ENCODE measurements around the gene ZBTB44.

The ZBTB44 gene

DNA sequence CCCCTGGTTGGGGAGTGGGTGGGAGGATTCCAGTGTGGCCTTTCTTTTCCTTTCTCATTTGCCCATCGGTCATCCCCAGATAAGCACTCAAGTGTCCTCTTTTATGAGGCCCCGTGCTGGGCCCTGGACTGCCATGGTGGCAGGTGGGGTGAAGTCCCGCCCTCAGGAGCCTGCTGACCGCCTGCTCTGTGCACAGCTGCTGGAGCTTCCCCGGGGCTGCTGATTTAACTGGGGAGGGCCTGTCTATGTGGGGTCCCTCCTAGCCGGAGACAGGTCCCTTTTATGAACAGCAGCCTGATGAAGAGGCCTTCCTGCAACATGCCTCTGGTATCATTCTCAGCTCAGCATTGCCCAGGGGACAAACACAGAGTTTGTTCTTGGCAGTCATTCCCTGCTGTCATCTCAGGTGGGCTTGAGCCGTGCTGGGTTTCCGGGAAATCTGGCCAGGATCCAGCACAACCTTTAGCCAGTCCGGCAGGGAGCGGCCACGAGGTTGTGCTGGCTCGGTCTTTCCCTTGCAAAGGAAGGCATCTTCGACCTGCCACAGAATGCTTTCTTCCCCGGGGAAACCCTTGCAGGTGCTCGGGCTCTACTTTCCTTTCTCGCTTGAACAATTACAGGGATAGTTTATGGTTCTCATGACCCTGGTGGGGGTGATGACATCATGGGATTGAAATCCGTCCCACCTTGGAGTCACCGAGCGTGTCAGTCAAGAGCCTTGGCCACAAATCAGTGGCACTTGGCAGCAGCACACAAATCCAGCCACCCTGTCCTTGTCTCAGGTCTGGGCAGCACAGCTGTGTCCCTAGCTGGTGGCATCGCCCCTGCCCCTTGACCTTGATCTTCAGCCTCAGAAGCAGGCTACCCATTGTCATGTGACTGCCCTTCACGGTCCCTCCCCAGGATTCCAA is 135.1 kb downstream of the ZBTB44 start:
- TF ChIP-seq OSR1 (CRISPR knock-in tag; IDR thresholded peaks at IDR 0.05) (no peak), GLIS3 (CRISPR knock-in tag; IDR thresholded peaks at IDR 0.05) (no peak), SNAI2 (CRISPR knock-in tag; IDR thresholded peaks at IDR 0.05) (no peak), ESRRG (CRISPR knock-in tag; IDR thresholded peaks at IDR 0.05) (no peak), RARB (CRISPR knock-in tag; IDR thresholded peaks at IDR 0.05) (no peak), ARNTL (CRISPR knock-in tag; IDR thresholded peaks at IDR 0.05; ENCODE audit: borderline replicate concordance, low read depth) (no peak), BACH2 (CRISPR knock-in tag; IDR thresholded peaks at IDR 0.05; ENCODE audit: borderline replicate concordance) (no peak), PPARA (CRISPR knock-in tag; IDR thresholded peaks at IDR 0.05; ENCODE audit: borderline replicate concordance) (no peak), ZFP30 (CRISPR knock-in tag; IDR thresholded peaks at IDR 0.05) (no peak), CSDC2 (CRISPR knock-in tag; IDR thresholded peaks at IDR 0.05) (no peak), ZNF565 (CRISPR knock-in tag; conservative IDR thresholded peaks at IDR 0.05; ENCODE audit: low read depth) (no peak), TOX (CRISPR knock-in tag; IDR thresholded peaks at IDR 0.05; ENCODE audit: borderline replicate concordance) (no peak), ZC3H10 (CRISPR knock-in tag; IDR thresholded peaks at IDR 0.05) (no peak), ZNF8 (CRISPR knock-in tag; IDR thresholded peaks at IDR 0.05) (no peak), ZNF70 (CRISPR knock-in tag; IDR thresholded peaks at IDR 0.05) (no peak)
- TF ChIP-seq, protein P1, sequence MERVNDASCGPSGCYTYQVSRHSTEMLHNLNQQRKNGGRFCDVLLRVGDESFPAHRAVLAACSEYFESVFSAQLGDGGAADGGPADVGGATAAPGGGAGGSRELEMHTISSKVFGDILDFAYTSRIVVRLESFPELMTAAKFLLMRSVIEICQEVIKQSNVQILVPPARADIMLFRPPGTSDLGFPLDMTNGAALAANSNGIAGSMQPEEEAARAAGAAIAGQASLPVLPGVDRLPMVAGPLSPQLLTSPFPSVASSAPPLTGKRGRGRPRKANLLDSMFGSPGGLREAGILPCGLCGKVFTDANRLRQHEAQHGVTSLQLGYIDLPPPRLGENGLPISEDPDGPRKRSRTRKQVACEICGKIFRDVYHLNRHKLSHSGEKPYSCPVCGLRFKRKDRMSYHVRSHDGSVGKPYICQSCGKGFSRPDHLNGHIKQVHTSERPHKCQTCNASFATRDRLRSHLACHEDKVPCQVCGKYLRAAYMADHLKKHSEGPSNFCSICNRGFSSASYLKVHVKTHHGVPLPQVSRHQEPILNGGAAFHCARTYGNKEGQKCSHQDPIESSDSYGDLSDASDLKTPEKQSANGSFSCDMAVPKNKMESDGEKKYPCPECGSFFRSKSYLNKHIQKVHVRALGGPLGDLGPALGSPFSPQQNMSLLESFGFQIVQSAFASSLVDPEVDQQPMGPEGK (CRISPR knock-in tag; IDR thresholded peaks at IDR 0.05; ENCODE audit: borderline replicate concordance) = no peak
- TF ChIP-seq, protein P2, sequence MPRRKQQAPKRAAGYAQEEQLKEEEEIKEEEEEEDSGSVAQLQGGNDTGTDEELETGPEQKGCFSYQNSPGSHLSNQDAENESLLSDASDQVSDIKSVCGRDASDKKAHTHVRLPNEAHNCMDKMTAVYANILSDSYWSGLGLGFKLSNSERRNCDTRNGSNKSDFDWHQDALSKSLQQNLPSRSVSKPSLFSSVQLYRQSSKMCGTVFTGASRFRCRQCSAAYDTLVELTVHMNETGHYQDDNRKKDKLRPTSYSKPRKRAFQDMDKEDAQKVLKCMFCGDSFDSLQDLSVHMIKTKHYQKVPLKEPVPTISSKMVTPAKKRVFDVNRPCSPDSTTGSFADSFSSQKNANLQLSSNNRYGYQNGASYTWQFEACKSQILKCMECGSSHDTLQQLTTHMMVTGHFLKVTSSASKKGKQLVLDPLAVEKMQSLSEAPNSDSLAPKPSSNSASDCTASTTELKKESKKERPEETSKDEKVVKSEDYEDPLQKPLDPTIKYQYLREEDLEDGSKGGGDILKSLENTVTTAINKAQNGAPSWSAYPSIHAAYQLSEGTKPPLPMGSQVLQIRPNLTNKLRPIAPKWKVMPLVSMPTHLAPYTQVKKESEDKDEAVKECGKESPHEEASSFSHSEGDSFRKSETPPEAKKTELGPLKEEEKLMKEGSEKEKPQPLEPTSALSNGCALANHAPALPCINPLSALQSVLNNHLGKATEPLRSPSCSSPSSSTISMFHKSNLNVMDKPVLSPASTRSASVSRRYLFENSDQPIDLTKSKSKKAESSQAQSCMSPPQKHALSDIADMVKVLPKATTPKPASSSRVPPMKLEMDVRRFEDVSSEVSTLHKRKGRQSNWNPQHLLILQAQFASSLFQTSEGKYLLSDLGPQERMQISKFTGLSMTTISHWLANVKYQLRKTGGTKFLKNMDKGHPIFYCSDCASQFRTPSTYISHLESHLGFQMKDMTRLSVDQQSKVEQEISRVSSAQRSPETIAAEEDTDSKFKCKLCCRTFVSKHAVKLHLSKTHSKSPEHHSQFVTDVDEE (CRISPR knock-in tag; IDR thresholded peaks at IDR 0.05) = no peak
- TF ChIP-seq, protein P3, sequence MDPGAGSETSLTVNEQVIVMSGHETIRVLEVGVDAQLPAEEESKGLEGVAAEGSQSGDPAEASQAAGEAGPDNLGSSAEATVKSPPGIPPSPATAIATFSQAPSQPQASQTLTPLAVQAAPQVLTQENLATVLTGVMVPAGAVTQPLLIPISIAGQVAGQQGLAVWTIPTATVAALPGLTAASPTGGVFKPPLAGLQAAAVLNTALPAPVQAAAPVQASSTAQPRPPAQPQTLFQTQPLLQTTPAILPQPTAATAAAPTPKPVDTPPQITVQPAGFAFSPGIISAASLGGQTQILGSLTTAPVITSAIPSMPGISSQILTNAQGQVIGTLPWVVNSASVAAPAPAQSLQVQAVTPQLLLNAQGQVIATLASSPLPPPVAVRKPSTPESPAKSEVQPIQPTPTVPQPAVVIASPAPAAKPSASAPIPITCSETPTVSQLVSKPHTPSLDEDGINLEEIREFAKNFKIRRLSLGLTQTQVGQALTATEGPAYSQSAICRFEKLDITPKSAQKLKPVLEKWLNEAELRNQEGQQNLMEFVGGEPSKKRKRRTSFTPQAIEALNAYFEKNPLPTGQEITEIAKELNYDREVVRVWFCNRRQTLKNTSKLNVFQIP (CRISPR knock-in tag; IDR thresholded peaks at IDR 0.05; ENCODE audit: borderline replicate concordance, low read depth) = no peak
- TF ChIP-seq, protein P4, sequence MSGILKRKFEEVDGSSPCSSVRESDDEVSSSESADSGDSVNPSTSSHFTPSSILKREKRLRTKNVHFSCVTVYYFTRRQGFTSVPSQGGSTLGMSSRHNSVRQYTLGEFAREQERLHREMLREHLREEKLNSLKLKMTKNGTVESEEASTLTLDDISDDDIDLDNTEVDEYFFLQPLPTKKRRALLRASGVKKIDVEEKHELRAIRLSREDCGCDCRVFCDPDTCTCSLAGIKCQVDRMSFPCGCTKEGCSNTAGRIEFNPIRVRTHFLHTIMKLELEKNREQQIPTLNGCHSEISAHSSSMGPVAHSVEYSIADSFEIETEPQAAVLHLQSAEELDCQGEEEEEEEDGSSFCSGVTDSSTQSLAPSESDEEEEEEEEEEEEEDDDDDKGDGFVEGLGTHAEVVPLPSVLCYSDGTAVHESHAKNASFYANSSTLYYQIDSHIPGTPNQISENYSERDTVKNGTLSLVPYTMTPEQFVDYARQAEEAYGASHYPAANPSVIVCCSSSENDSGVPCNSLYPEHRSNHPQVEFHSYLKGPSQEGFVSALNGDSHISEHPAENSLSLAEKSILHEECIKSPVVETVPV (CRISPR knock-in tag; IDR thresholded peaks at IDR 0.05) = no peak
- no peak for ATAC-seq

DNA sequence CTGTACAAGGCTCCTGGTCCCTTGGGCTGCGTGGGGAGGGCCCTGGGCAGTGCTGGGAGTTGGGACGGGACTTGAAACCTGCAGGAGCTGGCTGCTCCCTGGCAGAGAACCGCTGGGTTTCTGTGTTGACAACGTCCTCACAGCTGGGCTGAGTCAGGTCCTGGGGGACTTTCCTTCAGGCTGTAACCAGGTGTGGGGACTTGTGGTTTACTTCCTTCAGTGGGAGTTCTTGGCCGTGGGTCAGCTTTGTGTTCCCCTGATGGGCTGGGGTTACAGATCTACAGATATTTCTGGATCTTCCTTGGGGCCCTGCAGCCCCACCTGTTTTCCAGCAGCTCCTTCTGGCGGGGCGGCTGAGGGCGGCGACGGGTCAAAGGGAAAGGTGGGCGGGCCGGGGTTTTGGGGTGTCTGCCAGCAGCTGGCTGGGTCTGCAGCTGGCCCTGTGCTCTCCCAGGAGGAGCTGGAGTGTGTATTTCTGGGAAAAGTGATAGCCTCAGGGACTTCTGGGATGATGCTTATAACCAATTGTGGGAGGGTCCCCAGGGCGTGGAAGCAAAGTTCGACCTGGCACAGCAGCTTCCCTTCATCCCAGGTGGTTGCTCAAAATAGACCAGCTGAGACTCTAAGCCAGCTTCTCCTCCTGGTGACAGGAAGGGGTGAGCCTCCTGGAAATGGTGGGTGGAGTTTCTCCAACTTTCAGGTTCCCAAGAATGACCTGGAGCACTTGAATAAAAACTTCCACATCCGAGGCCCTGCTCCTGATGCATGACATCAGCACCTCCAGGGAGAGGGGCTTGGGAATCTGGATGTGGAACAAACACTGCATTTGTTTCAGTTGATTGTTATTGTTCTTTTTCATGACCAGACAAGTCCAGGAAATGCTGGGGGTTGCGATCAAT is 136.0 kb downstream of the ZBTB44 start:
- no peak for ATAC-seq
- TF ChIP-seq, protein P3 (CRISPR knock-in tag; IDR thresholded peaks at IDR 0.05; ENCODE audit: borderline replicate concordance, low read depth) = no peak
- TF ChIP-seq ISL1 (CRISPR knock-in tag; IDR thresholded peaks at IDR 0.05) = no peak
- TF ChIP-seq TCF4 (CRISPR knock-in tag; IDR thresholded peaks at IDR 0.05; ENCODE audit: borderline replicate concordance) = no peak
- no peak for TF ChIP-seq ZC3H10 (CRISPR knock-in tag; IDR thresholded peaks at IDR 0.05)
- no peak for TF ChIP-seq SNAI2 (CRISPR knock-in tag; IDR thresholded peaks at IDR 0.05)
- no peak for TF ChIP-seq ARNTL (CRISPR knock-in tag; IDR thresholded peaks at IDR 0.05; ENCODE audit: borderline replicate concordance, low read depth)
- TF ChIP-seq TOX (CRISPR knock-in tag; IDR thresholded peaks at IDR 0.05; ENCODE audit: borderline replicate concordance) = no peak
- TF ChIP-seq GLIS3 (CRISPR knock-in tag; IDR thresholded peaks at IDR 0.05) = no peak
- TF ChIP-seq, protein P2 (CRISPR knock-in tag; IDR thresholded peaks at IDR 0.05) = no peak
- no peak for TF ChIP-seq ZNF70 (CRISPR knock-in tag; IDR thresholded peaks at IDR 0.05)
- no peak for TF ChIP-seq OSR1 (CRISPR knock-in tag; IDR thresholded peaks at IDR 0.05)
- TF ChIP-seq BACH2 (CRISPR knock-in tag; IDR thresholded peaks at IDR 0.05; ENCODE audit: borderline replicate concordance) = no peak
- no peak for TF ChIP-seq CSDC2 (CRISPR knock-in tag; IDR thresholded peaks at IDR 0.05)
- TF ChIP-seq ESRRG (CRISPR knock-in tag; IDR thresholded peaks at IDR 0.05) = no peak
- no peak for TF ChIP-seq RARB (CRISPR knock-in tag; IDR thresholded peaks at IDR 0.05)
- TF ChIP-seq PPARA (CRISPR knock-in tag; IDR thresholded peaks at IDR 0.05; ENCODE audit: borderline replicate concordance) = no peak
